Right lobe of liver (tissue), 6 donors: Measurements from ENCODE around the gene MSH2. TPM values are rescaled to one million over a fixed set of nuclear protein-coding genes. Genes with fewer than 3 reads are reported as not detected.
"Not testable (repeated sequence)": the region's sequence is repeated elsewhere in the genome, so short reads cannot be mapped to it uniquely, and the experiment has no call there.

Source experiments
- ATAC-seq, 4 donors: fragments of 200-7000 bp; cut with Tn5 transposase; one replicate each; pipeline ENCODE4 v1.9.1; 2020; ENCODE audit warnings: mild to moderate bottlenecking in 4 of 4, moderate library complexity in 4 of 4
- DNase-seq, 3 donors: peaks; one replicate each; pipeline ENCODE4 v3.0.0-alpha.2; 2020
- H3K27ac ChIP-seq, 3 donors: fragments of 200-600 bp; one replicate each; pipeline ENCODE4 v1.8.0; 2022
- H3K27me3 ChIP-seq, 2 donors: fragments of 200-600 bp; one replicate each; pipeline ENCODE4 v1.8.0; 2022
- H3K36me3 ChIP-seq, 4 donors: fragments of 200-600 bp; sonication (generic) in 1 of 4; one replicate each; pipeline versions ENCODE4 v1.5.1 to v1.8.0; 2017 to 2022; ENCODE audit warnings: control low read depth in 1 of 4
- H3K4me1 ChIP-seq, 4 donors: fragments of 200-600 bp; sonication (generic) in 1 of 4; one replicate each; pipeline versions ENCODE4 v1.5.1 to v1.8.0; 2017 to 2022; ENCODE audit warnings: control low read depth in 1 of 4
- H3K4me3 ChIP-seq, 3 donors: fragments of 200-600 bp; one replicate each; pipeline ENCODE4 v1.8.0; 2022
- H3K9me3 ChIP-seq, 4 donors: fragments of 200-600 bp; sonication (generic) in 1 of 4; one replicate each; pipeline versions ENCODE4 v1.5.1 to v1.8.0; 2017 to 2022; ENCODE audit warnings: control low read depth in 1 of 4
- CTCF ChIP-seq, 4 donors: fragments of 200-600 bp in 3 of 4; fragments of 450-650 bp in 1 of 4; IDR thresholded peaks; one replicate each; pipeline versions ENCODE4 v1.5.1 to v1.8.0; 2016 to 2022; ENCODE audit warnings: antibody characterized with exemption in 4 of 4, mild to moderate bottlenecking in 2 of 4
- POLR2A ChIP-seq: fragments of 450-650 bp; IDR thresholded peaks from one replicate; pipeline ENCODE4 v1.6.1; 2017; ENCODE audit warnings: antibody characterized with exemption, mild to moderate bottlenecking
- WGBS: methylation state at CpG from one replicate; pipeline ENCODE4 v1.1.6; 2018; ENCODE audit warnings: low coverage, low lambda C conversion rate; ENCODE audit not compliant: insufficient coverage; ENCODE audit errors: missing lambda C conversion rate; 5-methylcytosine and 5-hydroxymethylcytosine counted together
- intact Hi-C, 2 donors: fragments of 100-400 bp; cut with DNase I; formaldehyde crosslinking; loops; one replicate each; pipeline versions ENCODE4 v1.11.2 to v1.14.1; 2022
- total RNA-seq, 6 experiments: library from RNA; depleted of rRNA in 2 of 6; stranded (reverse); fragments of >200 nt in 2 of 6; fragmentation: NEBNext Ultra II Directional in 3 of 6; extraction: Animal tissue kit (Norgen Biotek cat#: 25700) in 3 of 6; gene quantifications; one replicate each; pipeline versions ENCODE4 v1.1.0 to v1.2.4, GENCODE V29; 2016 to 2023
- donor health status: DM: no; HTN: yes; CAD: no.
- donor health status: DM: no; HTN: no; CAD: no.
- donor health status: DM: no; HTN: no; CAD: no.
- donor health status: DM: no; HTN: yes; CAD: no.
- donor health status: DM: no; HTN: yes; CAD: no.

MSH2 gene
- total RNA-seq, 6 experiments from 2014 or later = 3.2 to 7.0 (median 5.2) TPM

DNA sequence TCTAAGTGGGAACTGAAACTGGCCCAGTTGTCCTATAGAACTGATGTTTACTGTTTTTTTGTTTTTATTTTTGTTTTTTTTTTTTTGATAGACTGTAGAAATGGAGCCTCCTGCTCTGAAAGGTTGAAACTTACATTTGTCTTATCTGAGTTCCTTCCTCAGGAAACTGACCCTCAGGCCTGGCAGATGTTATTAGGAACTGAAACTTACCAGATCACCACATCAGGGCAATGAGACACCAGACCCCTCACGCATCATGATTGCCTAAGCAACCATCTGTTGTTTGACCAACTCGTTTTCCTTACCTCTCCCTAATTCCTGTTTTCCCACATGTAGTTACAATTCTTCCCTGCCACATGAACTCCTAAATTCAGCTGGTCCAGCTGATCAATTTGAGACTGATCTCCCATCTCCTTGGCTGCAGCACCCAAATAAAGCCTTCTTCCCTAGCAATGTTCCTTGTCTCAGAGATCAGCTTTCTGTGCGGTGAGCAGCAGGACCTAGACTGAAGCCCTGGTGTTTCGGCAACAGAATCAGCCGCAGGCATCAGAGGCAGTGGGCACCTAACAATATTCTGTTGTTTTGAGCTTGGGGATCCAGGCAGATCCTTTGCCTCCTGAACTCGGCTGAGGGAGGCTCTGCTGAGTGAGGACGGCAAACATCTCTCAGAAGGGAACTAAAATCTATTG lies 96.8 kb downstream of the MSH2 start:
- DNase-seq (no peak), ATAC-seq (no peak)
- H3K27me3 ChIP-seq = no peaks in the 10 kb centered on the region
- H3K36me3 ChIP-seq = no peaks in the 10 kb centered on the region
- no peak for TF ChIP-seq CTCF (IDR thresholded peaks at IDR 0.05)
- no peak for TF ChIP-seq POLR2A
- H3K27ac ChIP-seq = no peak overlapping the region
- intact Hi-C loops = no loop called here
- WGBS = 80% methylated on average over 6 of the region's 7 CpGs
- no peak overlapping the region for H3K4me3 ChIP-seq
- H3K9me3 ChIP-seq = no peaks in the 10 kb centered on the region
- H3K4me1 ChIP-seq = no peaks in the 10 kb centered on the region

DNA sequence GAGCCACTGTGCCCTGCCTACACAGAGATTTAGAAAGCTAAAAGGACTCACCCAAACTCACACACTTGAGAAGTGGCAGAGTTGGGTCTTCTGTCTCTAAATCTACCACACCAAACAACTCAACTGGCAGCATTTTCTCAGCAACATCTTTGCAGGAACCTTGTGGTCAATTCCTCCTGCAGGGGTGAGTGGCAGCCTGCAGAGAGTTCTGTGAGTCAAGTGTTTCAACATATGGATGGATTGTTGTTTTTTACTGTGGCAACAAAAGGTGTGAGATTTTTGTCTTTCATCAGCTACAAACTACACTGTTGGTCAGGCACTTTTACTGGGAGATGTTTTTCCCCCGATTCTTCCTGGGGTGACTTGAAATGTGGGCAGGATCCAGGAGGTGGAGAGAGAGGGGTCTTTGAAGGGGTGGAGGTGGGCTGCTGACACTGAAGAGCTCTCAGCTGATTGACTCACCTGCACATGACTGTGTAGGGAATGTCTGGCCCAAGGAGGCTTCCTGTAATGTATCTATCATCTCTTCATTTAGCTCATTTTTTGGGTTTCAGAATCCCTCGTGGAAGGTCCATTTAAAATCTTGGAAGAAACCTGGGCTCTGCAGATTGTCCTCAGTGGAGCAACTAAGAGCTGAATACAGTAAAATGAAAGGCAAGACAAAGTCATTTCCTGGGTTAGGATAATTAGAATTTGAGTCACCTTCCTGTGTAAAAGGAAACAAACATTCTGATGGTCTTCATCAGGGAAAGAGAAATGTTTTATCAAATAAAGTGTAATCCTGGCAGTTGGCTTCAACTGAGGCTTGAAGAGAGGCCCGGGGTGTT lies 98.6 kb downstream of the MSH2 start:
- no peak overlapping the region for H3K4me3 ChIP-seq
- no peak overlapping the region for H3K27ac ChIP-seq
- intact Hi-C loops = no loop called here
- H3K36me3 ChIP-seq = no peaks in the 10 kb centered on the region
- no peaks in the 10 kb centered on the region for H3K4me1 ChIP-seq
- 42% methylated on average over 3 of the region's 3 CpGs for WGBS
- ATAC-seq (no peak), DNase-seq (no peak)
- H3K9me3 ChIP-seq = no peaks in the 10 kb centered on the region
- no peaks in the 10 kb centered on the region for H3K27me3 ChIP-seq
- TF ChIP-seq POLR2A (no peak), CTCF (IDR thresholded peaks at IDR 0.05) (no peak)

DNA sequence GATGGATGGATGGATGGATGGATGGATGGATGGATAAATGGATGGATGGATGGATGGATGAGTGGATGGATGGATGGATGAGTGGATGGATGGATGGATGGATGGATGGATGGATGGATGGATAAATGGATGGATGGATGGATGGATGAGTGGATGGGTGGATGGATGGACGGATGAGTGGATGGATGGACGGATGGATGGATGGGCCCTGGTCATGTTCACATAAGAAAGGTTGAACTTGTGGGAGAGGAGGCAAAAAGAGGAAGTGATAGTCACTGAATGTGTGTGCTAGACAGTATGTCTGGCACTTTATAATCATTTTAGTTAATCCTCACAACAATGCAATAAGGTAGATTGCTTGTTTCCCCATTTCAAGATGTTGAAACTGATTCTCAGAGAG lies 99.5 kb downstream of the MSH2 start:
- H3K27ac ChIP-seq, H3K4me3 ChIP-seq, H3K4me1 ChIP-seq, H3K36me3 ChIP-seq, ATAC-seq, H3K27me3 ChIP-seq, H3K9me3 ChIP-seq, intact Hi-C loops, DNase-seq: not testable (repeated sequence)
- WGBS = 36% methylated on average over 2 of the region's 2 CpGs

DNA sequence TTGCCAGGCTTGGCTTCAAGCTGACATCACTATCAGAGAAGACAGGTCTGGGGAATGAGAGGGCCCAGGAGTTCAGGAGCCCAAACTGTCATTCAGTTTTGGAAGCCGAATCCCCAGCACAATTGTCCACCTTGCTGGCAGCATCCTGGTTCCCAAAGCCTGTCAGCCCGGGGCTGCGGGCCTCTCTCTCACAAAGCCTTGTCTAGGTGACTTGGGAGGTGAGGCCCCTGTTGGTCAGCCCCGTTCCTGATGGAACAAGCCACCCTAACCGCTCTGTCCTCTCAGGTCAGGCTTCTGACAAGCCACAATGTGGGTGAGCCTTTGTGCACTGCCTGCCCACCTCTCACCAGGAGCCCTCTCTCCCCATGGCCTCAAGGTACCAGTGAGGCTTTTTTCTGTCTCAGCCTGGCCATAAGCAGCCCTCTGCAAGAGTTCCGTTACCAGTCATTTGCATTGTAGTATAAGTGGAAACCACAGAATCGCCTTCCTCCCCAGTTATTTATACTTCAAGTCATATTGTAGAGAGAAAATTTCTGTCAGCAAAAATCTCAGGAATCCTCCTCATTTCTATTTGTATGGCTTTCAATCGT lies 100.6 kb downstream of the MSH2 start:
- Histone ChIP-seq H3K36me3 (no peaks in the 10 kb centered on the region), H3K9me3 (no peaks in the 10 kb centered on the region), H3K27me3 (no peaks in the 10 kb centered on the region), H3K27ac (no peak overlapping the region), H3K4me1 (no peaks in the 10 kb centered on the region), H3K4me3 (no peak overlapping the region)
- TF ChIP-seq POLR2A = no peak
- TF ChIP-seq CTCF (IDR thresholded peaks at IDR 0.05) = no peak
- WGBS = 88% methylated on average over 3 of the region's 8 CpGs
- DNase-seq = no peak
- intact Hi-C loops = no loop called here
- ATAC-seq = no peak
